Measurements from ENCODE around the gene UQCRH. TPM values are rescaled to one million over a fixed set of nuclear protein-coding genes. Genes with fewer than 3 reads are reported as not detected.

UQCRH gene
- total and polyA plus RNA-seq, 2 of the 8 experiments (the other 6 are each of a cell fraction or from before 2014, with no cell fraction given) = 626 to 1,112 TPM

DNA sequence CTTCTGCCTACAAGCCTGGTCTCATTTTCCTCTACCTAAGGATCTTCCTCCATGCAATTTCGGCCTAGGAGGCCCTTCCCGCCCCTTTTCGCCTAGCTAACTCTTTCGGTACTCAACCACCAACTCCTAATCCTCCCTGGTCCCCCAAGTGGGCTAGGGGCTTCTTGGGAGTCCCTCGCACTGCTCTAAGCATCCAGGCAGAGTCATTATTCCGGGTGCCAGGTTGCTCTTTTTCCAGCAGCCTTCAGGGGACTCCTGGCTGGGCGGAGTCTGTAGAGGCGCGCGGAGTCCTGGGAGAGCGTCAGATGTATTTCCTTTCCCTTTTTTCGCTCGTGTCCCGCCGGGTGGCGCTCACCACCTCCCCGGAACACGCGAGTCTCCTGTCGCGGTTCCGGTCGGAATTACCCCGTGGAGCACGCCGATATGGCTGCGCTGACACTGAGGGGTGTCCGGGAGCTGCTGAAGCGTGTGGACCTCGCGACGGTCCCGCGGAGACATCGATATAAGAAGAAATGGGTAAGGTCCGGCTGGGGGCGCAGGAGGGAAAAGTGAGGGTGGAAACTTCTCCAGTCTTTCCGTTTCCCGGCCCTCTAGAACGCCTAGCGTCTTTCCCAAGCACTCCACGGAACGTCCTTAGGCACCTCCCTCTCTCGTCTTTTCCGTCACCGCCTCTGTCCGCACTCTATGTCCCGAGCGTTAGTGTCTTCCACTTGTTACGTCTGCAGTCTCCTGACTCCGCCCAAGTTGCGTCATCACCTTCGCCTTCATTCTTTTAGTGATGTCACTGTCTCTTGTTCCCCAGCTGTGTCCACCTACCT is 37.1 kb downstream of the UQCRH start, which contains the start of gene NSUN4 (continued):
- TF ChIP-seq, protein P1, sequence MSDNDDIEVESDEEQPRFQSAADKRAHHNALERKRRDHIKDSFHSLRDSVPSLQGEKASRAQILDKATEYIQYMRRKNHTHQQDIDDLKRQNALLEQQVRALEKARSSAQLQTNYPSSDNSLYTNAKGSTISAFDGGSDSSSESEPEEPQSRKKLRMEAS (IDR thresholded peaks at IDR 0.05) = peak; percentile 75
- TF ChIP-seq TAF7 (optimal IDR thresholded peaks at IDR 0.05; ENCODE audit: borderline replicate concordance, low read depth, low read length) = peak; percentile 88
- peak; percentile 94 for TF ChIP-seq CEBPB (IDR thresholded peaks at IDR 0.05; ENCODE audit: low read depth, low read length)
- no peak for TF ChIP-seq FOSL1 (IDR thresholded peaks at IDR 0.05; ENCODE audit: insufficient read depth, low read depth, low read length)
- TF ChIP-seq SIN3A (conservative IDR thresholded peaks at IDR 0.05 in 1 of 2, IDR thresholded peaks at IDR 0.05 in 1 of 2; ENCODE audit: low read depth in 1 of 2, low read length in 2 of 2) = peak; percentile 6 to 88; a peak in 3 of 4 replicates
- TF ChIP-seq RBBP5 (IDR thresholded peaks at IDR 0.05; ENCODE audit: borderline replicate concordance, low read depth, low read length) = 0 out of 2 replicates have a peak, but pooled peaks have one; percentile 61
- TF ChIP-seq RNF2 (IDR thresholded peaks at IDR 0.05; ENCODE audit: borderline replicate concordance, low read depth, low read length, missing control alignments, poor library complexity, severe bottlenecking) = no peak
- TF ChIP-seq YY1 (IDR thresholded peaks at IDR 0.05; ENCODE audit: low read depth, low read length) = peak; percentile 86; the same call in 1 of the 2 replicates
- TF ChIP-seq SIRT6 (IDR thresholded peaks at IDR 0.05; ENCODE audit: low read length) = no peak
- 0 out of 2 replicates have a peak, but pooled peaks have one; percentile 12 for TF ChIP-seq EGR1 (IDR thresholded peaks at IDR 0.05; ENCODE audit: borderline replicate concordance, low read depth, low read length)
- TF ChIP-seq JUN (IDR thresholded peaks at IDR 0.05; ENCODE audit: low read depth, low read length) = no peak
- peak; percentile 84 for TF ChIP-seq SP4 (IDR thresholded peaks at IDR 0.05; ENCODE audit: low read length)
- TF ChIP-seq, protein P2, sequence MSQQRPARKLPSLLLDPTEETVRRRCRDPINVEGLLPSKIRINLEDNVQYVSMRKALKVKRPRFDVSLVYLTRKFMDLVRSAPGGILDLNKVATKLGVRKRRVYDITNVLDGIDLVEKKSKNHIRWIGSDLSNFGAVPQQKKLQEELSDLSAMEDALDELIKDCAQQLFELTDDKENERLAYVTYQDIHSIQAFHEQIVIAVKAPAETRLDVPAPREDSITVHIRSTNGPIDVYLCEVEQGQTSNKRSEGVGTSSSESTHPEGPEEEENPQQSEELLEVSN (IDR thresholded peaks at IDR 0.05) = no peak
- peak; percentile 90 to 95; a peak in 3 of 4 replicates for TF ChIP-seq HDAC2 (IDR thresholded peaks at IDR 0.05; ENCODE audit: borderline replicate concordance in 1 of 2, low read depth in 2 of 2, low read length in 2 of 2)
- TF ChIP-seq SIX5 (IDR thresholded peaks at IDR 0.05; ENCODE audit: low read depth, low read length) = no peak
- peak; percentile 67; the same call in 1 of the 2 replicates for TF ChIP-seq KDM5A (IDR thresholded peaks at IDR 0.05; ENCODE audit: low read length)
- TF ChIP-seq RAD21 (IDR thresholded peaks at IDR 0.05 in 1 of 2, conservative IDR thresholded peaks at IDR 0.05 in 1 of 2; ENCODE audit: low read depth in 2 of 2, low read length in 2 of 2) = peak; percentile 21 to 25; a peak in 3 of 4 replicates
- TF ChIP-seq NANOG (IDR thresholded peaks at IDR 0.05; ENCODE audit: insufficient read depth, low read depth, low read length, poor library complexity, severe bottlenecking) = no peak
- TF ChIP-seq PHF8 (conservative IDR thresholded peaks at IDR 0.05; ENCODE audit: low read depth, low read length) = peak; percentile 76
- TF ChIP-seq RFX5 (IDR thresholded peaks at IDR 0.05; ENCODE audit: borderline replicate concordance, low read depth, low read length) = no peak; the same call in 1 of the 2 replicates
